GM23338 (cell line): ENCODE results near the gene IGSF9B. TPM values are rescaled to one million over a fixed set of nuclear protein-coding genes. Genes with fewer than 3 reads are reported as not detected.

Experiments used
- ATAC-seq: fragments of 200-7000 bp; cut with Tn5 transposase; 3 replicates; pipeline ENCODE4 v1.9.1; 2020
- DNase-seq: peaks from one replicate; pipeline ENCODE4 v3.0.0-alpha.2; 2015; ENCODE audit warnings: low spot score
- H2AFZ ChIP-seq: fragments of 200-600 bp; sonication (generic); 2 replicates; pipeline ENCODE4 v1.8.0; 2016; ENCODE audit warnings: antibody characterized with exemption, mild to moderate bottlenecking, moderate library complexity
- H3F3A ChIP-seq: fragments of 200-600 bp; sonication (generic); replicated peaks from 2 replicates; pipeline ENCODE4 v1.8.0; 2017; ENCODE audit warnings: antibody characterized with exemption, mixed run types, low read depth
- H3K27ac ChIP-seq: fragments of 200-600 bp; sonication (generic); 2 replicates; pipeline ENCODE4 v1.6.1; 2016; ENCODE audit warnings: low read depth
- H3K27me3 ChIP-seq: fragments of 200-600 bp; sonication (generic); 2 replicates; pipeline ENCODE4 v1.8.0; 2016; ENCODE audit warnings: mild to moderate bottlenecking, mixed run types, moderate library complexity; ENCODE audit not compliant: insufficient read depth
- H3K36me3 ChIP-seq: fragments of 200-600 bp; sonication (generic); 2 replicates; pipeline ENCODE4 v1.8.0; 2016; ENCODE audit warnings: mild to moderate bottlenecking; ENCODE audit not compliant: insufficient read depth
- H3K4me1 ChIP-seq: fragments of 200-600 bp; sonication (generic); 2 replicates; pipeline ENCODE4 v1.8.0; 2016; ENCODE audit warnings: mild to moderate bottlenecking, moderate library complexity; ENCODE audit not compliant: insufficient read depth
- H3K4me2 ChIP-seq: fragments of 200-600 bp; sonication (generic); 2 replicates; pipeline ENCODE4 v1.7.1; 2017; ENCODE audit warnings: mixed run types
- H3K4me3 ChIP-seq: fragments of 200-600 bp; sonication (generic); 2 replicates; pipeline ENCODE4 v1.6.1; 2016; ENCODE audit warnings: mixed run types
- H3K79me2 ChIP-seq: fragments of 200-600 bp; sonication (generic); replicated peaks from 2 replicates; pipeline ENCODE4 v1.8.0; 2017; ENCODE audit warnings: mild to moderate bottlenecking; ENCODE audit not compliant: insufficient read depth
- H3K9me2 ChIP-seq: fragments of 200-600 bp; sonication (generic); 2 replicates; pipeline ENCODE4 v1.8.0; 2017; ENCODE audit not compliant: insufficient read depth
- H4K20me1 ChIP-seq: fragments of 200-600 bp; sonication (generic); replicated peaks from 2 replicates; pipeline ENCODE4 v1.8.0; 2017; ENCODE audit warnings: mild to moderate bottlenecking; ENCODE audit not compliant: insufficient read depth
- H3K27ac Mint-ChIP-seq: 2 replicates; pipeline ENCODE4 v1.8.0; 2020; ENCODE audit warnings: inconsistent platforms, mild to moderate bottlenecking, moderate library complexity, mixed read lengths
- H3K27me3 Mint-ChIP-seq: 3 replicates; pipeline ENCODE4 v1.8.0; 2022; ENCODE audit warnings: low read depth, mild to moderate bottlenecking, moderate library complexity, mixed read lengths, inconsistent platforms; ENCODE audit not compliant: insufficient read depth, poor library complexity
- H3K36me3 Mint-ChIP-seq: 3 replicates; pipeline ENCODE4 v1.8.0; 2021; ENCODE audit warnings: low read depth, mild to moderate bottlenecking, inconsistent platforms, moderate library complexity, mixed read lengths
- H3K4me1 Mint-ChIP-seq: 3 replicates; pipeline ENCODE4 v1.8.0; 2020; ENCODE audit warnings: mild to moderate bottlenecking, inconsistent platforms, mixed read lengths
- H3K4me3 Mint-ChIP-seq: 3 replicates; pipeline ENCODE4 v1.8.0; 2021; ENCODE audit warnings: moderate library complexity, mild to moderate bottlenecking, inconsistent platforms, mixed read lengths
- H3K9me3 Mint-ChIP-seq: 3 replicates; pipeline ENCODE4 v1.8.0; 2020; ENCODE audit warnings: moderate library complexity, mild to moderate bottlenecking, inconsistent platforms, mixed read lengths
- EZH2phosphoT487 ChIP-seq: fragments of 200-600 bp; sonication (generic); IDR thresholded peaks from one replicate; pipeline ENCODE4 v1.8.1; 2018; ENCODE audit warnings: antibody characterized with exemption; ENCODE audit not compliant: unreplicated experiment
- NANOG ChIP-seq: IDR thresholded peaks from 2 replicates; pipeline ENCODE4 v1.6.1; 2016; ENCODE audit warnings: antibody characterized with exemption, borderline replicate concordance
- POLR2AphosphoS5 ChIP-seq: IDR thresholded peaks from 2 replicates; pipeline ENCODE4 v1.6.1; 2016; ENCODE audit warnings: antibody characterized with exemption, low read depth
- STAT1 ChIP-seq: IDR thresholded peaks from one replicate; pipeline ENCODE4 v1.6.1; 2016; ENCODE audit warnings: antibody characterized with exemption; ENCODE audit not compliant: unreplicated experiment
- ZNF114 ChIP-seq: fragments of 250-450 bp; sonication (Bioruptor Pico); IDR thresholded peaks from 2 replicates; pipeline ENCODE4 v1.5.0; 2020; ENCODE audit warnings: mild to moderate bottlenecking, moderate library complexity
- polyA plus RNA-seq: library from polyadenylated mRNA; unstranded; fragments of >200 nt; fragmentation: Nextera tagmentation; extraction: Ambion mirVana; gene quantifications from 2 replicates; pipeline ENCODE4 v1.2.1, GENCODE V29; 2016
- total RNA-seq: library from RNA; depleted of rRNA; stranded (reverse); fragments of >200 nt; shearing (Covaris generic); gene quantifications from 2 replicates; pipeline ENCODE4 v1.2.3, GENCODE V29; 2014
- TF ChIP-seq, protein P1 (sequence below): fragments of 250-450 bp; sonication (Bioruptor Pico); IDR thresholded peaks from 2 replicates; pipeline ENCODE4 v1.5.0; 2020; ENCODE audit warnings: mild to moderate bottlenecking, moderate library complexity
- TF ChIP-seq, protein P2 (sequence below): IDR thresholded peaks from one replicate; pipeline ENCODE4 v1.6.1; 2018; ENCODE audit warnings: antibody characterized with exemption; ENCODE audit not compliant: unreplicated experiment
- TF ChIP-seq, protein P3 (sequence below): IDR thresholded peaks from 2 replicates; pipeline ENCODE4 v1.6.1; 2016; ENCODE audit warnings: antibody characterized with exemption
- TF ChIP-seq, protein P4 (sequence below), 2 experiments: fragments of 200-600 bp in 1 of 2; sonication (generic) in 1 of 2; conservative IDR thresholded peaks; 2 replicates each; pipeline versions ENCODE4 v1.5.1 to v1.6.1; 2016 to 2017; ENCODE audit warnings: antibody characterized with exemption in 2 of 2, low read depth in 2 of 2, mild to moderate bottlenecking in 2 of 2, moderate library complexity in 1 of 2

Gene IGSF9B
- total and polyA plus RNA-seq, 2 experiments from 2014 or later = 8.7 to 51.2 TPM

DNA sequence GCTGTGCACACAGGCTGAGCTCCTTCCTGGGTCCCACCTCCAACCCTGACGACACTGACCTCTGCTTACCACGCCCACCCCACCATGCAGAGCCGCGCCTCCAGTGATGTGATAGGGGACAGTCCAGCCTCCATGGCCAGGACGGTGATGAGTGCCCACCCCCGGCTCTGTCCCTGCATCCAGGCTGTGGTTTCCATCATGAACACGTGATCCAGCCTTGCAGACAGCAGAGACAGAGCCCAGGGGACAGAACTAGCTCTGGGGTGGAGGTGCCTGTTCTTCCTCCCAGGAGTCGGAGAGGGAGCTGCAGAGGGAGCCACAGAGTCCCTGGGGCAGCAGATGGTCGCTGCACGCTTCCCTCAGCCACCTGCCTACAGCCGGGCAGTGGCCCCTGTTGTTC, 42.6 kb upstream of the IGSF9B start:
- H3K9me3 Mint-ChIP-seq = no peaks in the 10 kb centered on the region; the same call in 2 of the 3 replicates
- H3K27me3 Mint-ChIP-seq = peaks cover 11% of the 10 kb centered on the region
- H3K4me3 Mint-ChIP-seq = no peak overlapping the region
- Histone ChIP-seq H3K27ac (no peak overlapping the region), H3K4me2 (no peak overlapping the region), H3K27me3 (no peaks in the 10 kb centered on the region), H3K79me2 (no peaks in the 10 kb centered on the region), H3K9me2 (no peaks in the 10 kb centered on the region), H4K20me1 (no peaks in the 10 kb centered on the region), H3F3A (no peaks in the 10 kb centered on the region), H2AFZ (no peak overlapping the region), H3K36me3 (no peaks in the 10 kb centered on the region), H3K4me1 (no peaks in the 10 kb centered on the region), H3K4me3 (no peak overlapping the region)
- H3K27ac Mint-ChIP-seq = no peak overlapping the region
- ATAC-seq (no peak; the same call in 2 of the 3 replicates), DNase-seq (no peak)
- H3K4me1 Mint-ChIP-seq = no peaks in the 10 kb centered on the region
- TF ChIP-seq ZNF114 (no peak), NANOG (no peak), EZH2phosphoT487 (no peak), POLR2AphosphoS5 (no peak), STAT1 (no peak)
- TF ChIP-seq, protein P1, sequence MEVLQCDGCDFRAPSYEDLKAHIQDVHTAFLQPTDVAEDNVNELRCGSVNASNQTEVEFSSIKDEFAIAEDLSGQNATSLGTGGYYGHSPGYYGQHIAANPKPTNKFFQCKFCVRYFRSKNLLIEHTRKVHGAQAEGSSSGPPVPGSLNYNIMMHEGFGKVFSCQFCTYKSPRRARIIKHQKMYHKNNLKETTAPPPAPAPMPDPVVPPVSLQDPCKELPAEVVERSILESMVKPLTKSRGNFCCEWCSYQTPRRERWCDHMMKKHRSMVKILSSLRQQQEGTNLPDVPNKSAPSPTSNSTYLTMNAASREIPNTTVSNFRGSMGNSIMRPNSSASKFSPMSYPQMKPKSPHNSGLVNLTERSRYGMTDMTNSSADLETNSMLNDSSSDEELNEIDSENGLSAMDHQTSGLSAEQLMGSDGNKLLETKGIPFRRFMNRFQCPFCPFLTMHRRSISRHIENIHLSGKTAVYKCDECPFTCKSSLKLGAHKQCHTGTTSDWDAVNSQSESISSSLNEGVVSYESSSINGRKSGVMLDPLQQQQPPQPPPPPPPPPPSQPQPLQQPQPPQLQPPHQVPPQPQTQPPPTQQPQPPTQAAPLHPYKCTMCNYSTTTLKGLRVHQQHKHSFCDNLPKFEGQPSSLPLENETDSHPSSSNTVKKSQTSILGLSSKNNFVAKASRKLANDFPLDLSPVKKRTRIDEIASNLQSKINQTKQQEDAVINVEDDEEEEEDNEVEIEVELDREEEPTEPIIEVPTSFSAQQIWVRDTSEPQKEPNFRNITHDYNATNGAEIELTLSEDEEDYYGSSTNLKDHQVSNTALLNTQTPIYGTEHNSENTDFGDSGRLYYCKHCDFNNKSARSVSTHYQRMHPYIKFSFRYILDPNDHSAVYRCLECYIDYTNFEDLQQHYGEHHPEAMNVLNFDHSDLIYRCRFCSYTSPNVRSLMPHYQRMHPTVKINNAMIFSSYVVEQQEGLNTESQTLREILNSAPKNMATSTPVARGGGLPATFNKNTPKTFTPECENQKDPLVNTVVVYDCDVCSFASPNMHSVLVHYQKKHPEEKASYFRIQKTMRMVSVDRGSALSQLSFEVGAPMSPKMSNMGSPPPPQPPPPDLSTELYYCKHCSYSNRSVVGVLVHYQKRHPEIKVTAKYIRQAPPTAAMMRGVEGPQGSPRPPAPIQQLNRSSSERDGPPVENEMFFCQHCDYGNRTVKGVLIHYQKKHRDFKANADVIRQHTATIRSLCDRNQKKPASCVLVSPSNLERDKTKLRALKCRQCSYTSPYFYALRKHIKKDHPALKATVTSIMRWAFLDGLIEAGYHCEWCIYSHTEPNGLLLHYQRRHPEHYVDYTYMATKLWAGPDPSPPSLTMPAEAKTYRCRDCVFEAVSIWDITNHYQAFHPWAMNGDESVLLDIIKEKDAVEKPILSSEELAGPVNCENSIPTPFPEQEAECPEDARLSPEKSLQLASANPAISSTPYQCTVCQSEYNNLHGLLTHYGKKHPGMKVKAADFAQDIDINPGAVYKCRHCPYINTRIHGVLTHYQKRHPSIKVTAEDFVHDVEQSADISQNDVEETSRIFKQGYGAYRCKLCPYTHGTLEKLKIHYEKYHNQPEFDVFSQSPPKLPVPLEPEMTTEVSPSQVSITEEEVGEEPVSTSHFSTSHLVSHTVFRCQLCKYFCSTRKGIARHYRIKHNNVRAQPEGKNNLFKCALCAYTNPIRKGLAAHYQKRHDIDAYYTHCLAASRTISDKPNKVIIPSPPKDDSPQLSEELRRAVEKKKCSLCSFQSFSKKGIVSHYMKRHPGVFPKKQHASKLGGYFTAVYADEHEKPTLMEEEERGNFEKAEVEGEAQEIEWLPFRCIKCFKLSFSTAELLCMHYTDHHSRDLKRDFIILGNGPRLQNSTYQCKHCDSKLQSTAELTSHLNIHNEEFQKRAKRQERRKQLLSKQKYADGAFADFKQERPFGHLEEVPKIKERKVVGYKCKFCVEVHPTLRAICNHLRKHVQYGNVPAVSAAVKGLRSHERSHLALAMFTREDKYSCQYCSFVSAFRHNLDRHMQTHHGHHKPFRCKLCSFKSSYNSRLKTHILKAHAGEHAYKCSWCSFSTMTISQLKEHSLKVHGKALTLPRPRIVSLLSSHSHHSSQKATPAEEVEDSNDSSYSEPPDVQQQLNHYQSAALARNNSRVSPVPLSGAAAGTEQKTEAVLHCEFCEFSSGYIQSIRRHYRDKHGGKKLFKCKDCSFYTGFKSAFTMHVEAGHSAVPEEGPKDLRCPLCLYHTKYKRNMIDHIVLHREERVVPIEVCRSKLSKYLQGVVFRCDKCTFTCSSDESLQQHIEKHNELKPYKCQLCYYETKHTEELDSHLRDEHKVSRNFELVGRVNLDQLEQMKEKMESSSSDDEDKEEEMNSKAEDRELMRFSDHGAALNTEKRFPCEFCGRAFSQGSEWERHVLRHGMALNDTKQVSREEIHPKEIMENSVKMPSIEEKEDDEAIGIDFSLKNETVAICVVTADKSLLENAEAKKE (CRISPR knock-in tag) = no peak
- TF ChIP-seq, protein P2, sequence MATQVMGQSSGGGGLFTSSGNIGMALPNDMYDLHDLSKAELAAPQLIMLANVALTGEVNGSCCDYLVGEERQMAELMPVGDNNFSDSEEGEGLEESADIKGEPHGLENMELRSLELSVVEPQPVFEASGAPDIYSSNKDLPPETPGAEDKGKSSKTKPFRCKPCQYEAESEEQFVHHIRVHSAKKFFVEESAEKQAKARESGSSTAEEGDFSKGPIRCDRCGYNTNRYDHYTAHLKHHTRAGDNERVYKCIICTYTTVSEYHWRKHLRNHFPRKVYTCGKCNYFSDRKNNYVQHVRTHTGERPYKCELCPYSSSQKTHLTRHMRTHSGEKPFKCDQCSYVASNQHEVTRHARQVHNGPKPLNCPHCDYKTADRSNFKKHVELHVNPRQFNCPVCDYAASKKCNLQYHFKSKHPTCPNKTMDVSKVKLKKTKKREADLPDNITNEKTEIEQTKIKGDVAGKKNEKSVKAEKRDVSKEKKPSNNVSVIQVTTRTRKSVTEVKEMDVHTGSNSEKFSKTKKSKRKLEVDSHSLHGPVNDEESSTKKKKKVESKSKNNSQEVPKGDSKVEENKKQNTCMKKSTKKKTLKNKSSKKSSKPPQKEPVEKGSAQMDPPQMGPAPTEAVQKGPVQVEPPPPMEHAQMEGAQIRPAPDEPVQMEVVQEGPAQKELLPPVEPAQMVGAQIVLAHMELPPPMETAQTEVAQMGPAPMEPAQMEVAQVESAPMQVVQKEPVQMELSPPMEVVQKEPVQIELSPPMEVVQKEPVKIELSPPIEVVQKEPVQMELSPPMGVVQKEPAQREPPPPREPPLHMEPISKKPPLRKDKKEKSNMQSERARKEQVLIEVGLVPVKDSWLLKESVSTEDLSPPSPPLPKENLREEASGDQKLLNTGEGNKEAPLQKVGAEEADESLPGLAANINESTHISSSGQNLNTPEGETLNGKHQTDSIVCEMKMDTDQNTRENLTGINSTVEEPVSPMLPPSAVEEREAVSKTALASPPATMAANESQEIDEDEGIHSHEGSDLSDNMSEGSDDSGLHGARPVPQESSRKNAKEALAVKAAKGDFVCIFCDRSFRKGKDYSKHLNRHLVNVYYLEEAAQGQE = no peak
- TF ChIP-seq, protein P3, sequence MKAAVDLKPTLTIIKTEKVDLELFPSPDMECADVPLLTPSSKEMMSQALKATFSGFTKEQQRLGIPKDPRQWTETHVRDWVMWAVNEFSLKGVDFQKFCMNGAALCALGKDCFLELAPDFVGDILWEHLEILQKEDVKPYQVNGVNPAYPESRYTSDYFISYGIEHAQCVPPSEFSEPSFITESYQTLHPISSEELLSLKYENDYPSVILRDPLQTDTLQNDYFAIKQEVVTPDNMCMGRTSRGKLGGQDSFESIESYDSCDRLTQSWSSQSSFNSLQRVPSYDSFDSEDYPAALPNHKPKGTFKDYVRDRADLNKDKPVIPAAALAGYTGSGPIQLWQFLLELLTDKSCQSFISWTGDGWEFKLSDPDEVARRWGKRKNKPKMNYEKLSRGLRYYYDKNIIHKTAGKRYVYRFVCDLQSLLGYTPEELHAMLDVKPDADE = no peak
- TF ChIP-seq, protein P4, sequence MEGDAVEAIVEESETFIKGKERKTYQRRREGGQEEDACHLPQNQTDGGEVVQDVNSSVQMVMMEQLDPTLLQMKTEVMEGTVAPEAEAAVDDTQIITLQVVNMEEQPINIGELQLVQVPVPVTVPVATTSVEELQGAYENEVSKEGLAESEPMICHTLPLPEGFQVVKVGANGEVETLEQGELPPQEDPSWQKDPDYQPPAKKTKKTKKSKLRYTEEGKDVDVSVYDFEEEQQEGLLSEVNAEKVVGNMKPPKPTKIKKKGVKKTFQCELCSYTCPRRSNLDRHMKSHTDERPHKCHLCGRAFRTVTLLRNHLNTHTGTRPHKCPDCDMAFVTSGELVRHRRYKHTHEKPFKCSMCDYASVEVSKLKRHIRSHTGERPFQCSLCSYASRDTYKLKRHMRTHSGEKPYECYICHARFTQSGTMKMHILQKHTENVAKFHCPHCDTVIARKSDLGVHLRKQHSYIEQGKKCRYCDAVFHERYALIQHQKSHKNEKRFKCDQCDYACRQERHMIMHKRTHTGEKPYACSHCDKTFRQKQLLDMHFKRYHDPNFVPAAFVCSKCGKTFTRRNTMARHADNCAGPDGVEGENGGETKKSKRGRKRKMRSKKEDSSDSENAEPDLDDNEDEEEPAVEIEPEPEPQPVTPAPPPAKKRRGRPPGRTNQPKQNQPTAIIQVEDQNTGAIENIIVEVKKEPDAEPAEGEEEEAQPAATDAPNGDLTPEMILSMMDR (conservative IDR thresholded peaks at IDR 0.05; ENCODE audit: low read depth in 2 of 2) = no peak
- H3K36me3 Mint-ChIP-seq = no peaks in the 10 kb centered on the region
